ENCODE measurements around the gene LYZL6.

The LYZL6 gene

DNA sequence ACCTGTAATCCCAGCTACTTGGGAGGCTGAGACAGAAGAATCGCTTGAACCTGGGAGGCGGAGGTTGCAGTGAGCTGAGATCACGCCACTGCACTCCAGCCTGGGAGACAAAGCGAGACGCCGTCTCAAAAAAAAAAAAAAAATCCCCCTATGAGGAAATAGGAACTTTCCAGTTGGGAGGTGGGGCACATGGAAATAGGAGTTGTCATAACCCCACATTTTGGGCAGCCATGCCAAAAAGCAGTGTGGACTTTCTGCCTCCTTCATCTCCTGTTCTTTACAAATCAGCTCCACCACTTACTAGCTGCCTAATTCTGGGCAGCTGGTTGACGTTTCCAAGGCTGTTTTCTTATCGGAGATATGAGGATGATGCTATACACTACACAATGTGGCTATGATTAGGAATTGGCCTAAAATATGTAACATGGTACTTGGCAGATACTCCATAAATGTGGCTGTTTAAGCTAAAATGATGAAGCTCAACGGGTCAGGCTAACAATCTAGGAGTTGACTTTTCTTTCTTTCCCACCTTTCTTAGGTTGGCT is 41.8 kb downstream of the LYZL6 start:
- TF ChIP-seq SPI1 (IDR thresholded peaks at IDR 0.05; ENCODE audit: borderline replicate concordance, low read depth), result no peak
- TF ChIP-seq, protein P1, sequence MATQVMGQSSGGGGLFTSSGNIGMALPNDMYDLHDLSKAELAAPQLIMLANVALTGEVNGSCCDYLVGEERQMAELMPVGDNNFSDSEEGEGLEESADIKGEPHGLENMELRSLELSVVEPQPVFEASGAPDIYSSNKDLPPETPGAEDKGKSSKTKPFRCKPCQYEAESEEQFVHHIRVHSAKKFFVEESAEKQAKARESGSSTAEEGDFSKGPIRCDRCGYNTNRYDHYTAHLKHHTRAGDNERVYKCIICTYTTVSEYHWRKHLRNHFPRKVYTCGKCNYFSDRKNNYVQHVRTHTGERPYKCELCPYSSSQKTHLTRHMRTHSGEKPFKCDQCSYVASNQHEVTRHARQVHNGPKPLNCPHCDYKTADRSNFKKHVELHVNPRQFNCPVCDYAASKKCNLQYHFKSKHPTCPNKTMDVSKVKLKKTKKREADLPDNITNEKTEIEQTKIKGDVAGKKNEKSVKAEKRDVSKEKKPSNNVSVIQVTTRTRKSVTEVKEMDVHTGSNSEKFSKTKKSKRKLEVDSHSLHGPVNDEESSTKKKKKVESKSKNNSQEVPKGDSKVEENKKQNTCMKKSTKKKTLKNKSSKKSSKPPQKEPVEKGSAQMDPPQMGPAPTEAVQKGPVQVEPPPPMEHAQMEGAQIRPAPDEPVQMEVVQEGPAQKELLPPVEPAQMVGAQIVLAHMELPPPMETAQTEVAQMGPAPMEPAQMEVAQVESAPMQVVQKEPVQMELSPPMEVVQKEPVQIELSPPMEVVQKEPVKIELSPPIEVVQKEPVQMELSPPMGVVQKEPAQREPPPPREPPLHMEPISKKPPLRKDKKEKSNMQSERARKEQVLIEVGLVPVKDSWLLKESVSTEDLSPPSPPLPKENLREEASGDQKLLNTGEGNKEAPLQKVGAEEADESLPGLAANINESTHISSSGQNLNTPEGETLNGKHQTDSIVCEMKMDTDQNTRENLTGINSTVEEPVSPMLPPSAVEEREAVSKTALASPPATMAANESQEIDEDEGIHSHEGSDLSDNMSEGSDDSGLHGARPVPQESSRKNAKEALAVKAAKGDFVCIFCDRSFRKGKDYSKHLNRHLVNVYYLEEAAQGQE (IDR thresholded peaks at IDR 0.05; ENCODE audit: insufficient replicate concordance, low read depth), result no peak
- TF ChIP-seq, protein P2, sequence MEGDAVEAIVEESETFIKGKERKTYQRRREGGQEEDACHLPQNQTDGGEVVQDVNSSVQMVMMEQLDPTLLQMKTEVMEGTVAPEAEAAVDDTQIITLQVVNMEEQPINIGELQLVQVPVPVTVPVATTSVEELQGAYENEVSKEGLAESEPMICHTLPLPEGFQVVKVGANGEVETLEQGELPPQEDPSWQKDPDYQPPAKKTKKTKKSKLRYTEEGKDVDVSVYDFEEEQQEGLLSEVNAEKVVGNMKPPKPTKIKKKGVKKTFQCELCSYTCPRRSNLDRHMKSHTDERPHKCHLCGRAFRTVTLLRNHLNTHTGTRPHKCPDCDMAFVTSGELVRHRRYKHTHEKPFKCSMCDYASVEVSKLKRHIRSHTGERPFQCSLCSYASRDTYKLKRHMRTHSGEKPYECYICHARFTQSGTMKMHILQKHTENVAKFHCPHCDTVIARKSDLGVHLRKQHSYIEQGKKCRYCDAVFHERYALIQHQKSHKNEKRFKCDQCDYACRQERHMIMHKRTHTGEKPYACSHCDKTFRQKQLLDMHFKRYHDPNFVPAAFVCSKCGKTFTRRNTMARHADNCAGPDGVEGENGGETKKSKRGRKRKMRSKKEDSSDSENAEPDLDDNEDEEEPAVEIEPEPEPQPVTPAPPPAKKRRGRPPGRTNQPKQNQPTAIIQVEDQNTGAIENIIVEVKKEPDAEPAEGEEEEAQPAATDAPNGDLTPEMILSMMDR (IDR thresholded peaks at IDR 0.05; ENCODE audit: insufficient read depth, low read length), result no peak
- TF ChIP-seq POLR2AphosphoS5 (IDR thresholded peaks at IDR 0.05; ENCODE audit: low read depth), result no peak
- no peak for TF ChIP-seq GABPA (IDR thresholded peaks at IDR 0.05; ENCODE audit: low read depth)
- no peak overlapping the region for H3K4me3 ChIP-seq (replicated peaks; ENCODE audit: insufficient read depth, low read length)
- H3K27ac ChIP-seq (replicated peaks), result no peak overlapping the region
- H3K27me3 ChIP-seq (ENCODE audit: insufficient read depth, poor library complexity, severe bottlenecking), result no peaks in the 10 kb centered on the region
- DNase-seq (ENCODE audit: low read depth in 1 of 2, low spot score in 1 of 2), result no peak

DNA sequence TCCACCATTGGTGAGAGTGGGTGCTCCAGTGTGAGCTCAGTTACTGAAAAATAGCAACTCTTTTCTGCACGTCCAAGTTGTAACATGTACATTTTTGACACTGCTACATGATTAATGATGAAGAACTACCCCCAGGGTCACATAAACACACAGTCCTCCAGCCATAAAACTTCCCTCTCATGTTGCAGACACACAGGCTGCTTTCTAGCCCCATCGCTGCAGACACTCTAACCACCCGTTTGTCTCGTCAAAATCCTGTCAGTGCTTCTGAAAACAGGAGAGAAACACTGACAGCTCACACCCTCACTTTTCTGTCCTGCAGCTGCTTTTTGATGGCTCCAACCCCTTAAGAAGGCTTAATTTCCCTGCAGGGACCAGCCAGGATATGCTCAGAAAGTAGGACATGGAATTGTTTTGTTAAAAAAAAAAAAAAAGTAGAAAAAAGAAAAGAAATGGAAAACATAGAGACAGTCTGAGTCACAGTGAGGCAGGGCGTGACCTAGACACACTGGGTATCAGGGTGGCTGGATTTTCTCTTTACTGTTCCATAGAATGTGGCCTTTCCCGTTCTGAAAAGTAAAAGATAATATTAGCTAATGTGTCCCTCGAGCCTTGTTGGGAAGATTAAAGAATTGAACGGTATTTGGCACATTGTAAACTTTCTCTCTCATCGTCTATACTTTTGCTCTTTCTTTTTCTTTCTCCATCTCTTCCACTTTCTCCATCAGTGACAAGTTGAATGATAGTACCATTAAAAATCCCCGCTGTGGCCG is 42.6 kb downstream of the LYZL6 start:
- TF ChIP-seq, protein P1 (IDR thresholded peaks at IDR 0.05; ENCODE audit: insufficient replicate concordance, low read depth), result no peak
- TF ChIP-seq SPI1 (IDR thresholded peaks at IDR 0.05; ENCODE audit: borderline replicate concordance, low read depth) (no peak), POLR2AphosphoS5 (IDR thresholded peaks at IDR 0.05; ENCODE audit: low read depth) (no peak), GABPA (IDR thresholded peaks at IDR 0.05; ENCODE audit: low read depth) (no peak)
- TF ChIP-seq, protein P2 (IDR thresholded peaks at IDR 0.05; ENCODE audit: insufficient read depth, low read length), result no peak
- H3K27ac ChIP-seq (replicated peaks), result no peak overlapping the region
- DNase-seq (ENCODE audit: low read depth in 1 of 2, low spot score in 1 of 2), result no peak
- H3K27me3 ChIP-seq (ENCODE audit: insufficient read depth, poor library complexity, severe bottlenecking), result no peaks in the 10 kb centered on the region
- H3K4me3 ChIP-seq (replicated peaks; ENCODE audit: insufficient read depth, low read length), result no peak overlapping the region

DNA sequence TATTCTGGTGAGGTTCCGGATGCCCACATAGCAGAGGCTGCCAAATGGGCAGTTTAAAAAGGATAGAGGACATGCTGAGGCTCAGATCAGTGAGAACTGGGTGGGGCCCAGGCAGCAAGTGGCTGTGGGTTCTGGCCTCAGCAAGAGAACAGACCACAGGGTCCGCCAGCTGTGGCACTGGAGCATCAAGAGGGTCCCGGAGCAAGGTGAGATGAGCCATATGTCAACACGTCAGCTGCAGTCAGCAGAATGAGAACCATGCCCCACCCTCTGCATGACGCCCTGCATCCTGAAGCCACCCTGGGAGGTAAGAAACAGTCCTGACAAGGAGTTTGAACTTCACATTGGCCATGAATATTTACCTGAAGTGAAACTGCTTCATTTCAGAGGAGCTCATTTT is 43.2 kb downstream of the LYZL6 start:
- no peak for DNase-seq (ENCODE audit: low read depth in 1 of 2, low spot score in 1 of 2)
- Histone ChIP-seq H3K27me3 (ENCODE audit: insufficient read depth, poor library complexity, severe bottlenecking) (no peaks in the 10 kb centered on the region), H3K4me3 (replicated peaks; ENCODE audit: insufficient read depth, low read length) (no peak overlapping the region), H3K27ac (replicated peaks) (no peak overlapping the region)
- TF ChIP-seq POLR2AphosphoS5 (IDR thresholded peaks at IDR 0.05; ENCODE audit: low read depth), result no peak
- TF ChIP-seq GABPA (IDR thresholded peaks at IDR 0.05; ENCODE audit: low read depth), result no peak
- TF ChIP-seq SPI1 (IDR thresholded peaks at IDR 0.05; ENCODE audit: borderline replicate concordance, low read depth), result no peak
- TF ChIP-seq, protein P2 (IDR thresholded peaks at IDR 0.05; ENCODE audit: insufficient read depth, low read length), result no peak
- TF ChIP-seq, protein P1 (IDR thresholded peaks at IDR 0.05; ENCODE audit: insufficient replicate concordance, low read depth), result no peak
